ENCODE results near the gene IFT122.
A peak's percentile ranks its signal among the peaks of the same experiment; 100 is the strongest.

The IFT122 gene

DNA sequence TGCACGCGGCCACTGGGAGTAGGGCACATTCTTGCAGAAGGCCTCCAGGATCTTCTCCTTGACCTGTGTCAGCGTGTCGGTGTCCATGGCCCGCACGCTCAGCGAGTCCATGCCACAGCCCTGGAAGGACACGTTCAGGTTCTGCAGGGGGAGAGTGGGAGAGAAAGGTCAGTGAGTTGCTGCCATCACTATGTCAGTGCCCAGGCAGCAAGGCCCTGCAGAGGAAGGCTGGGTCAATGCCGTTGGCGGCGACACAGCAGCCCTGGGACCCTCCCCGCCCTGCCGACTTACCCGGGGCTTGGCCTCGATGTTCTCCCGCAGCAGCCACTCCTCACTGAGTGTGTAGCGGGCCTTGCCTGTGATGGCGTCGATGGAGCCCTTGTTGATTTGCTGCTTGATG is 122.8 kb downstream of the IFT122 start:
- DNase-seq, result no peak

GRCh38 chr3:129563332-129563731 is 123.3 kb downstream of the IFT122 start:
- DNase-seq, result no peak

DNA sequence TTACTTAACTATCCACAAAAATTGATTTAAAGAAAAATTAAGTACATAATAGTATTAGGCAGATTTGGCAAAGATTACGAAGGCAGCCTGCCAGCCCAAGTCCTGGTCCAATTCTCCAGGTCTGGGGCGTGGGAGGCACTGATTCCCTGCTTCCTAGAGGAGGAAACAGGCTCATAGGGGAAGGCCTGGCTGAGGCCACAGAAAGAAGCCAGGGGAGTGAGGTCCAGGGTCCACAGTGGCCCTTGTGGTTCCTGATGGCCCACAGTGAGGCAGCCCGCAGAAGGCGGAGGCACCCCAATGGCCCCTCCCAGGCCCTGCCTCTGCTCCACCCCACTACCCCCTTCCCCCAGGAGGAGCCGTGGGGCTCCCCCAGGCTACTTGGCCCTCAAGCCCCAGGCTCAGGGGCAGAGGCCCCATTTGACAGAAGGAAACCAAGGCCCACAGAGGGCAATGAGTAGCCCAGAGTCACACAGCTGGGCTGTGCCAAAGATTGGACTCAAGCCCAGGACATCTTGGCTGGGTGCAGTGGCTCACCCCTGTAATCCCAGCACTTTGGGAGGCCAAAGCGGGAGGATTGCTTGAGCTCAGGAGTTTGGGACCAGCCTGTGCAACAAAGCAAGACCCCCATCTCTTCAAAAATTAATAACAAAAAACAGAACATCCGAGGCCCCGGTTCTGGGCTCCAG is 124.0 kb downstream of the IFT122 start:
- DNase-seq, result no peak

DNA sequence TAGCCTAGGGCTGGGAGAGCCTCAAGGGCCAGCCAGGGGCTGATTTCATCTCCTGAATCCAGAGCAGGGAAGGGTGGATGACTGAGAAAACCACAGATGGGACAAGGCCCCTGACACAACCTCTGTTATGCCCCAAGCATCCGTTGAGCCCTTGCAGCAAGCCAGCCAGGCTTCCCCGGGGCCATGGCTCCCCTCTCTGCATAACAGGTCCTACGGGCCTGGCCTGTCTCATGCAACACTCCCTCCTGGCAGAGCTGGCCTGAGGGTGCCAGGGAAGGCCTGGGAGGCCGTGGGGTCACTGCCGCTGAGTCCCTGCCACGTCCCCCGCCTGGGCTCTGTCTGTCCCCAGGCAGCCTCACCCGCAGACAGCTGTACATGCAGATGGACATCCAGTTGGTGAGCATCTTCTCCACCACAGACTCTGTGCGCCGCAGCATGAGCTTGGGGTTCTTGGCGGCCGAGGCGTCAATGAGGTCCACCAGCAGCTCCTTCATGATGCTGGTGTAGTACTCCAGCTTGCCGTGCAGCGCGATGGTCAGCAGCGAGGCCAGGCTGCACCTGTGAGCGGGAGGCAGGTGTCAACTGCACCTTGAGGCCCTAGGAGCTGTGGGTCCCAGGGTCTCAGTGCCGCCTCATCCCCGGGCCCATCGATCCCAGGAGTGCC is 125.1 kb downstream of the IFT122 start:
- no peak for DNase-seq

- no peak for DNase-seq
Observed at GRCh38 chr3:129565902-129566301, 125.9 kb downstream of the IFT122 start.

GRCh38 chr3:129567176-129567705 is 127.2 kb downstream of the IFT122 start:
- peak; percentile 75 for DNase-seq

GRCh38 chr3:129567939-129568338 is 127.9 kb downstream of the IFT122 start:
- DNase-seq, result no peak

GRCh38 chr3:129569856-129570255 is 129.8 kb downstream of the IFT122 start:
- no peak for DNase-seq
